ENCODE data around the gene TP53I3. TPM values are rescaled to one million over a fixed set of nuclear protein-coding genes. Genes with fewer than 3 reads are reported as not detected.
"Not testable (repeated sequence)": the region's sequence is repeated elsewhere in the genome, so short reads cannot be mapped to it uniquely, and the experiment has no call there.

Gene TP53I3
- total RNA-seq, 1 donor from 2014 or later, result 69.6 TPM

DNA sequence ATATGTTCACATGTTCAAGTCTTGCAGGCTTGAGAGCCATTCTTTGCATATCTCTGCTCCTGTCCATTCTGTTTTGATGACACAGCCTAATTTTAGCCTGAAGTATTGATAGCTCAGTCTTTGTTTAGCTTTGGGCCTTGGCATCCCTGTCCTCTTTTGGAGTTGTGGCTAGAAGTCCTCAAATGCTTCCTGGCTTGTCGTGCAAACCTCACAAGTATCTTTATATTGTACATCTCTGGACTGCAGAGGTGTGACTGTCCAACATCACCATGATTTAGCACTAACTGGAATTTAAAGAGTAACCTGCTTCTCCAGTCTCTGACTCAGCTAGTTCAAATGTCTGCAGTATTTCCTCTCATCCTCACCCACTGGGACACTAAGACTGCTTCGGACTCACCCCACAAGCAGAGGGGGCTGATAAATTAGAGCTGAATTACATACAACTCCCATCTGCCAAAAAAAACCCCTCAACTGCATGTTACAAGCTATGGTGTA is 26.8 kb upstream of the TP53I3 start:
- DNase-seq (ENCODE audit: low read depth), result no peak
- TF ChIP-seq CTCF (IDR thresholded peaks at IDR 0.05; ENCODE audit: insufficient read depth, low read length, poor library complexity, severe bottlenecking), result no peak
- Histone ChIP-seq H3K4me3 (ENCODE audit: low read depth, low read length) (no peak overlapping the region), H3K27me3 (ENCODE audit: control insufficient read depth, insufficient read depth, low read length) (no peaks in the 10 kb centered on the region), H3K36me3 (ENCODE audit: control insufficient read depth, insufficient read depth, low read length) (no peaks in the 10 kb centered on the region)

DNA sequence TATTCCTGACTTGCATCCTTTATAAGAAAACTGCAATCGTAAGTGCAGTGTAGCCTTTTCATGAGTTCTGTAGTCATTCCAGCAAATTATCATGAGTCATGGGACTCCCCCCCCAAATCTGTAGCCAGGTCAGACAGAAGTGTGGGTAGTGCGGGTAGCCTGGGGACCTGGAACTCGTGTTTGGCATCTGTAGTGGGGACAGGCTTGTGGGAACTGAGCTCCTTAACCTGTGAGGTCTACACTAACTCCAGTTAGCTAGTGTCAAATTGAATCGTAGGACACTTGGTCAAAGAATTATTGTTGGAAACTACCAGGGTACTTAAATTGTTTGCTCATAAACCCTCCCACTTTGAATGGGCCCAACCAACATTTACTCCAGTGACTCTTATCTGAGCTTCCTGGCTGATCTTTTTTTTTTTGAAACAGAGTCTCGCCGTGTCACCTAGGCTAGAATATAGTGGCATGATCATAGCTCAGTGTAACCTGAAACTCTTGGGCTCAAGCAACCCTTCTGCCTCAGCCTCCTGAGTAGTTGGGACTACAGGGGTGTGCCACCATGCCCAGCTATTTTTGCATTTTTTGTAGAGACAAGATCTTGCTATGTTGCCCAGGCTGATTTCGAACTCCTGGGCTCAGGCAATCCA is 26.1 kb upstream of the TP53I3 start:
- Histone ChIP-seq H3K4me3 (ENCODE audit: low read depth, low read length) (no peak overlapping the region), H3K36me3 (ENCODE audit: control insufficient read depth, insufficient read depth, low read length) (no peaks in the 10 kb centered on the region), H3K27me3 (ENCODE audit: control insufficient read depth, insufficient read depth, low read length) (no peaks in the 10 kb centered on the region)
- DNase-seq (ENCODE audit: low read depth), result no peak
- no peak for TF ChIP-seq CTCF (IDR thresholded peaks at IDR 0.05; ENCODE audit: insufficient read depth, low read length, poor library complexity, severe bottlenecking)

DNA sequence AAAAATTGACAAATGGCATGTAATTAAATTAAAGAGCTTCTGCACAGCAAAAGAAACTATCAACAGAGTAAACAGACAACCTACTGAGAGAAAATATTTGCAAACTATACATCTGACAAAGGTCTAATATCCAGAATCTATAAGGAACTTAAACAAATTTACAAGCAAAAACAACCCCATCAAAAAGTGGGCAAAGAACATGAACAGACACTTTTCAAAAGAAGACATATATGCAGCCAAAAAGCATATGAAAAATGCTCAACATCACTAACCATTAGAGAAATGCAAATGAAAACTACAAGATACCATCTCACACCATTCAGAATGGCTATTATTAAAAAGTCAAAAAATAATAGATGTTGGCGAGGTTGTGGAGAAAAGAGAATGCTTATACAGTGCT is 24.8 kb upstream of the TP53I3 start:
- H3K27me3 ChIP-seq (ENCODE audit: control insufficient read depth, insufficient read depth, low read length); DNase-seq (ENCODE audit: low read depth); H3K36me3 ChIP-seq (ENCODE audit: control insufficient read depth, insufficient read depth, low read length); H3K4me3 ChIP-seq (ENCODE audit: low read depth, low read length): not testable (repeated sequence)

DNA sequence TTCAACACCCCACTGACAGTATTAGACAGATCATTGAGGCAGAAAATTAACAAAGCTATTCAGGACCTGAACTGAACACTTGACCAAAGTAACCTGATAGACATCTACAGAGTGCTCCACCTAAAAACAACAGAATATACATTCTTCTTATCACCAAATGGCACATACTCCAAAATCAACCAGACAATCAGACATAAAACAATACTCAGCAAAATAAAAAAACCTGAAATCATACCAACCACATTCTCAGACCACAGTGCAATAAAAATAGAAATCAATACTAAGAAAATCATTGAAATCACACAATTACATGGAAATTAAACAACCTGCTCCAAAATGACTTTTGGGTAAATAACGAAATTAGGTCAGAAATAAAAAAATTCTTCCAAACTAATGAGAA is 22.7 kb upstream of the TP53I3 start:
- H3K36me3 ChIP-seq (ENCODE audit: control insufficient read depth, insufficient read depth, low read length), result no peaks in the 10 kb centered on the region
- H3K27me3 ChIP-seq (ENCODE audit: control insufficient read depth, insufficient read depth, low read length), result no peaks in the 10 kb centered on the region
- no peak for TF ChIP-seq CTCF (IDR thresholded peaks at IDR 0.05; ENCODE audit: insufficient read depth, low read length, poor library complexity, severe bottlenecking)
- H3K4me3 ChIP-seq (ENCODE audit: low read depth, low read length), result no peak overlapping the region
- DNase-seq (ENCODE audit: low read depth), result no peak

DNA sequence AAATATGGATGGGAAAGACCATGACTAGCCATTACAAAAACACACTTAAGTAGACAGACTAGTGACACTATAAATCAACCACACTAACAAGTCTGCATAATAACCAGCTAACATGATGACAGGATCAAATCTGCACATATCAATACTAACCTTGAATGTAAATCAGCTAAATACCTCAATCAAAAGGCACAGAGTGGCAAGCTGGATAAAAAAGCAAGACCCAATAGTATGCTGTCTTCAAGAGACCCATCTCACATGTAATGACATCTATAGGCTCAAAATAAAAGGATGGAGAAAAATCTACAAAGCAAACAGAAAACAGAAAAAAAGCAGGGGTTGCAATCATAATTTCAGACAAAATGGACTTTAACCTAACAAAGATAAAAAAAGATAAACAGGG is 22.2 kb upstream of the TP53I3 start:
- H3K36me3 ChIP-seq (ENCODE audit: control insufficient read depth, insufficient read depth, low read length), result no peaks in the 10 kb centered on the region
- no peak overlapping the region for H3K4me3 ChIP-seq (ENCODE audit: low read depth, low read length)
- no peak for TF ChIP-seq CTCF (IDR thresholded peaks at IDR 0.05; ENCODE audit: insufficient read depth, low read length, poor library complexity, severe bottlenecking)
- H3K27me3 ChIP-seq (ENCODE audit: control insufficient read depth, insufficient read depth, low read length), result no peaks in the 10 kb centered on the region
- DNase-seq (ENCODE audit: low read depth), result no peak

- DNase-seq (ENCODE audit: low read depth), result no peak
Observed at GRCh38 chr2:24105816-24106215, 21.2 kb upstream of the TP53I3 start.

More at GRCh38 chr2:24105816-24106215, 21.2 kb upstream of the TP53I3 start:
- TF ChIP-seq CTCF (IDR thresholded peaks at IDR 0.05; ENCODE audit: insufficient read depth, low read length, poor library complexity, severe bottlenecking), result no peak
- no peak overlapping the region for H3K4me3 ChIP-seq (ENCODE audit: low read depth, low read length)
- H3K36me3 ChIP-seq (ENCODE audit: control insufficient read depth, insufficient read depth, low read length), result no peaks in the 10 kb centered on the region
- H3K27me3 ChIP-seq (ENCODE audit: control insufficient read depth, insufficient read depth, low read length), result no peaks in the 10 kb centered on the region

Measured in kidney epithelial cell (primary cell).